HEK293T (cell line): Measurements from ENCODE around the gene ATL3.

Source experiments
- BHLHE40 ChIP-seq: fragments of 450-650 bp; IDR thresholded peaks from 2 replicates; pipeline ENCODE4 v1.6.1; 2016; ENCODE audit warnings: mild to moderate bottlenecking, moderate library complexity, borderline replicate concordance
- ELF4 ChIP-seq: fragments of 450-650 bp; IDR thresholded peaks from 2 replicates; pipeline ENCODE4 v1.6.1; 2017; ENCODE audit warnings: antibody characterized with exemption
- FOXA1 ChIP-seq: fragments of 450-650 bp; IDR thresholded peaks from 2 replicates; pipeline ENCODE4 v1.6.1; 2016; ENCODE audit warnings: mild to moderate bottlenecking
- FOXM1 ChIP-seq: fragments of 450-650 bp; IDR thresholded peaks from 2 replicates; pipeline ENCODE4 v1.6.1; 2017; ENCODE audit warnings: mild to moderate bottlenecking, borderline replicate concordance
- LEF1 ChIP-seq: fragments of 450-650 bp; IDR thresholded peaks from 2 replicates; pipeline ENCODE4 v1.6.1; 2017; ENCODE audit warnings: mild to moderate bottlenecking, borderline replicate concordance
- NFRKB ChIP-seq: fragments of 450-650 bp; IDR thresholded peaks from 2 replicates; pipeline ENCODE4 v1.6.1; 2016; ENCODE audit warnings: mild to moderate bottlenecking, moderate library complexity
- SP1 ChIP-seq: fragments of 450-650 bp; IDR thresholded peaks from 2 replicates; pipeline ENCODE4 v1.6.1; 2017
- TARDBP ChIP-seq: fragments of 450-650 bp; IDR thresholded peaks from 2 replicates; pipeline ENCODE4 v1.6.1; 2016

DNA sequence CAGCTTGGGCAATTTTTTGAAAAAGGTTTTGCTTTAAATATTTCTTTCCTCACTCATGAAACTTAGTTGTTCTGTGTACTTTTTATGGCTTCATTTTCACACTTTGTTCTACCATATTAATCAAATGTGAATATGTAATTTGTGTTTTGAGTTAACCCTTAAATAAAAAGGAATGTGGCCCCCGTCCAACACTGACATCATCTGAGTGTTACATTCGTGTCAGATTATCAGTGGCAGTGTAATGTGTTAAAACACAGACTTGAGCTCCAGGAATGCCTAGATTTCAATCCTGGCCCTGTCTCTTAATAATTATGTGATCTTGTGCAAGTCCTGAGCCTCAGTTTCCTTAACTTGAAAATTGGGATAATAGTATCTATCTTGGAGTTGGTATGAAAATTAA, 15.8 kb upstream of the ATL3 start:
- TF ChIP-seq LEF1 (no peak), FOXM1 (no peak), ELF4 (no peak), BHLHE40 (no peak), FOXA1 (no peak), SP1 (no peak), NFRKB (no peak), TARDBP (no peak)
